HFFc6 (cell line): Measurements from ENCODE around the gene SLC35A2. TPM values are rescaled to one million over a fixed set of nuclear protein-coding genes. Genes with fewer than 3 reads are reported as not detected.

Experiments
- DNase-seq: peaks from one replicate; pipeline ENCODE4 v3.0.0-alpha.2; 2018
- H3K27ac Mint-ChIP-seq: 2 replicates; pipeline ENCODE4 v1.8.0; 2020; ENCODE audit warnings: mild to moderate bottlenecking, mixed read lengths
- H3K27me3 Mint-ChIP-seq: 2 replicates; pipeline ENCODE4 v1.8.0; 2021; ENCODE audit warnings: mild to moderate bottlenecking, moderate library complexity, mixed read lengths; ENCODE audit not compliant: insufficient read depth
- H3K36me3 Mint-ChIP-seq: 2 replicates; pipeline ENCODE4 v1.8.0; 2021; ENCODE audit warnings: low read depth, mixed read lengths
- H3K4me1 Mint-ChIP-seq: 2 replicates; pipeline ENCODE4 v1.8.0; 2020; ENCODE audit warnings: low read depth, mixed read lengths
- H3K4me3 Mint-ChIP-seq: 2 replicates; pipeline ENCODE4 v1.8.0; 2020; ENCODE audit warnings: mild to moderate bottlenecking, moderate library complexity, mixed read lengths
- H3K9me3 Mint-ChIP-seq: 2 replicates; pipeline ENCODE4 v1.8.0; 2020; ENCODE audit warnings: mild to moderate bottlenecking, mixed read lengths
- CTCF ChIP-seq: fragments of 200-600 bp; sonication (generic); IDR thresholded peaks from 2 replicates; pipeline ENCODE4 v1.5.0; 2021; ENCODE audit warnings: antibody characterized with exemption, mild to moderate bottlenecking
- total RNA-seq, 6 experiments: library from RNA; stranded (reverse); fragmentation: NEBNext Ultra II Directional; extraction: Animal tissue kit (Norgen Biotek cat#: 25700); gene quantifications; 2 replicates in 1 of 6; 3 replicates in 5 of 6; pipeline ENCODE4 v1.2.3, GENCODE V29; 2021

Gene SLC35A2
- total RNA-seq, 6 experiments from 2014 or later = 45.0 to 53.7 (median 47.0) TPM

GRCh38 chrX:48934581-48935300, 23.3 kb upstream of the SLC35A2 start:
- Mint-ChIP-seq H3K9me3 (no peaks in the 10 kb centered on the region), H3K4me1 (no peaks in the 10 kb centered on the region), H3K36me3 (peaks cover 3% of the 10 kb centered on the region; the same call in 1 of the 2 replicates), H3K4me3 (no peak overlapping the region), H3K27ac (no peak overlapping the region), H3K27me3 (no peaks in the 10 kb centered on the region)
- no peak for DNase-seq
- TF ChIP-seq CTCF = no peak

GRCh38 chrX:48933757-48934156, 22.3 kb upstream of the SLC35A2 start:
- no peak for TF ChIP-seq CTCF
- Mint-ChIP-seq H3K27ac (no peak overlapping the region), H3K36me3 (peaks cover 3% of the 10 kb centered on the region; the same call in 1 of the 2 replicates), H3K4me1 (no peaks in the 10 kb centered on the region), H3K9me3 (no peaks in the 10 kb centered on the region), H3K27me3 (no peaks in the 10 kb centered on the region), H3K4me3 (no peak overlapping the region)
- DNase-seq = no peak

- no peak for DNase-seq
- Mint-ChIP-seq H3K27ac (no peak overlapping the region), H3K4me1 (no peaks in the 10 kb centered on the region), H3K4me3 (no peak overlapping the region), H3K9me3 (no peaks in the 10 kb centered on the region), H3K36me3 (peaks cover 3% of the 10 kb centered on the region; the same call in 1 of the 2 replicates), H3K27me3 (no peaks in the 10 kb centered on the region)
- TF ChIP-seq CTCF = no peak
These were observed 16.4 kb upstream of the SLC35A2 start for GRCh38 chrX:48927736-48928382.

GRCh38 chrX:48927123-48927522, 15.7 kb upstream of the SLC35A2 start:
- no peak for DNase-seq
- H3K9me3 Mint-ChIP-seq = no peaks in the 10 kb centered on the region
- no peak overlapping the region for H3K27ac Mint-ChIP-seq
- H3K27me3 Mint-ChIP-seq = no peaks in the 10 kb centered on the region
- no peak for TF ChIP-seq CTCF
- no peak overlapping the region for H3K4me3 Mint-ChIP-seq
- peaks cover 3% of the 10 kb centered on the region; the same call in 1 of the 2 replicates for H3K36me3 Mint-ChIP-seq
- no peaks in the 10 kb centered on the region for H3K4me1 Mint-ChIP-seq

- no peaks in the 10 kb centered on the region for H3K9me3 Mint-ChIP-seq
- H3K27me3 Mint-ChIP-seq = no peaks in the 10 kb centered on the region
- H3K4me3 Mint-ChIP-seq = no peak overlapping the region
- H3K4me1 Mint-ChIP-seq = peaks cover 15% of the 10 kb centered on the region
- no peak for TF ChIP-seq CTCF
- H3K36me3 Mint-ChIP-seq = no peaks in the 10 kb centered on the region
- DNase-seq = no peak
- no peak overlapping the region for H3K27ac Mint-ChIP-seq
These were observed 12.8 kb upstream of the SLC35A2 start for GRCh38 chrX:48924270-48924669.
